ENCODE data around the gene SLBP. TPM values are rescaled to one million over a fixed set of nuclear protein-coding genes. Genes with fewer than 3 reads are reported as not detected.

SLBP gene
- total RNA-seq, 1 experiment from 2014 or later = 61.7 TPM

DNA sequence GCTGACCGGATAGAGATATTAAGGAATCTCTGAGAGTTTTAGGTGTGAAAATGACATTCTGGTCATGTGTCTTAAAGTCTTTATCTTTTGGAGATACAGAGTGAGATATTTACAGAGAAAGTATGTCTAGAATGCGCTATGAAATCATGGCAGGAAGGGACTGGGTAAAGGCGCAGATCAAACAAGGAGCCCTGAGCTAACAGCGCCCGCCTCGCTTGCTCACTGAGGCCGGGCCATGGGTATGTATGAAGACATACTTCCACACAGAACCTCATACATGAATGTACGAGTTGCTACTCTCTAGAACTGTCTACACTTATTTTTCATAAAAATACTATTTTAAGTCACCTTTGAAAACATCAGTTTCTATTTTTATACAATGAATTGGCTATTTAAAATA is 48.0 kb downstream of the SLBP start:
- no peaks in the 10 kb centered on the region for H3F3A ChIP-seq (ENCODE audit: insufficient read depth, low read depth)
- no peaks in the 10 kb centered on the region for H4K20me1 ChIP-seq (ENCODE audit: insufficient read depth)
- H3K27me3 ChIP-seq (ENCODE audit: insufficient read depth, low read depth) = no peaks in the 10 kb centered on the region
- H3K79me2 ChIP-seq (ENCODE audit: low read depth) = no peaks in the 10 kb centered on the region
- H3K4me3 ChIP-seq = no peak overlapping the region
- CTCF ChIA-PET = no interaction called here
- no peak overlapping the region for H2AFZ ChIP-seq
- no peaks in the 10 kb centered on the region for H3K36me3 ChIP-seq (ENCODE audit: low read depth)
- no peaks in the 10 kb centered on the region for H3K4me1 ChIP-seq (replicated peaks; ENCODE audit: insufficient read depth)
- H3K4me2 ChIP-seq = no peak overlapping the region
- TF ChIP-seq, protein P1, sequence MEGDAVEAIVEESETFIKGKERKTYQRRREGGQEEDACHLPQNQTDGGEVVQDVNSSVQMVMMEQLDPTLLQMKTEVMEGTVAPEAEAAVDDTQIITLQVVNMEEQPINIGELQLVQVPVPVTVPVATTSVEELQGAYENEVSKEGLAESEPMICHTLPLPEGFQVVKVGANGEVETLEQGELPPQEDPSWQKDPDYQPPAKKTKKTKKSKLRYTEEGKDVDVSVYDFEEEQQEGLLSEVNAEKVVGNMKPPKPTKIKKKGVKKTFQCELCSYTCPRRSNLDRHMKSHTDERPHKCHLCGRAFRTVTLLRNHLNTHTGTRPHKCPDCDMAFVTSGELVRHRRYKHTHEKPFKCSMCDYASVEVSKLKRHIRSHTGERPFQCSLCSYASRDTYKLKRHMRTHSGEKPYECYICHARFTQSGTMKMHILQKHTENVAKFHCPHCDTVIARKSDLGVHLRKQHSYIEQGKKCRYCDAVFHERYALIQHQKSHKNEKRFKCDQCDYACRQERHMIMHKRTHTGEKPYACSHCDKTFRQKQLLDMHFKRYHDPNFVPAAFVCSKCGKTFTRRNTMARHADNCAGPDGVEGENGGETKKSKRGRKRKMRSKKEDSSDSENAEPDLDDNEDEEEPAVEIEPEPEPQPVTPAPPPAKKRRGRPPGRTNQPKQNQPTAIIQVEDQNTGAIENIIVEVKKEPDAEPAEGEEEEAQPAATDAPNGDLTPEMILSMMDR (conservative IDR thresholded peaks at IDR 0.05) = no peak
- TF ChIP-seq EZH2 (IDR thresholded peaks at IDR 0.05; ENCODE audit: low read depth) = no peak
- H3K9me2 ChIP-seq (ENCODE audit: insufficient read depth) = no peaks in the 10 kb centered on the region
- POLR2A ChIA-PET (ENCODE audit: unreplicated experiment) = interaction anchor here (0.6 kb wide), 1 partner anchor 459 kb away, joined by 5 read pairs; no protein-coding TSS in a partner anchor
- H3K27ac ChIP-seq = no peak overlapping the region
- no TSS peak for BruUV-seq (replicated peaks)
- H3K9me3 ChIP-seq (ENCODE audit: insufficient read depth, low read depth) = no peaks in the 10 kb centered on the region
- intact Hi-C loops (cut with micrococcal nuclease; ENCODE audit: unreplicated experiment) = no loop called here
- DNase-seq = no peak

DNA sequence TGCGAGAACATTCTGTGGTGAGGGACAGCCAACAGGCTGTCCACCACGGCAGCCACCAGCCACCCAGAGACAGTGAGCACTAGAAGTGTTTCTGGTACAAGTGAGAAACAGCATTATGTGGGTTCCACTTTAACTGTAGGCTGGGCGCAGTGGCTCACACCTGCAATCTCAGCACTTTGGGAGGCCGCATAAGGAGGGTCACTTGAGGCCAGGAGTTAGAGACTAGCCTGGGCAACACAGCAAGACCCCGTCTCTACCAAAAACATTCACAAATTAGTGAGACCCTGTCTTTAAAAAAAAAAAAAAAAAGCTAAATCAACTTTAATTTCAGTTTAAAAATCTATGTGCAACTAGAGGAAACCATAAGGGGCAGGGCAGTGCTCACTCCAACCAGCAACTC is 48.6 kb downstream of the SLBP start:
- ChIA-PET CTCF (no interaction called here), POLR2A (ENCODE audit: unreplicated experiment) (interaction anchor here (0.6 kb wide), 1 partner anchor 459 kb away, joined by 5 read pairs; no protein-coding TSS in a partner anchor)
- DNase-seq = no peak
- Histone ChIP-seq H3K79me2 (ENCODE audit: low read depth) (no peaks in the 10 kb centered on the region), H3K27ac (no peak overlapping the region), H3K9me3 (ENCODE audit: insufficient read depth, low read depth) (no peaks in the 10 kb centered on the region), H3K9me2 (ENCODE audit: insufficient read depth) (no peaks in the 10 kb centered on the region), H3K4me2 (no peak overlapping the region), H3K36me3 (ENCODE audit: low read depth) (no peaks in the 10 kb centered on the region), H3K4me3 (no peak overlapping the region), H3F3A (ENCODE audit: insufficient read depth, low read depth) (no peaks in the 10 kb centered on the region), H3K27me3 (ENCODE audit: insufficient read depth, low read depth) (no peaks in the 10 kb centered on the region), H2AFZ (no peak overlapping the region), H4K20me1 (ENCODE audit: insufficient read depth) (no peaks in the 10 kb centered on the region), H3K4me1 (replicated peaks; ENCODE audit: insufficient read depth) (no peaks in the 10 kb centered on the region)
- intact Hi-C loops (cut with micrococcal nuclease; ENCODE audit: unreplicated experiment) = no loop called here
- TF ChIP-seq, protein P1 (conservative IDR thresholded peaks at IDR 0.05) = no peak
- no peak for TF ChIP-seq EZH2 (IDR thresholded peaks at IDR 0.05; ENCODE audit: low read depth)
- no TSS peak for BruUV-seq (replicated peaks)

DNA sequence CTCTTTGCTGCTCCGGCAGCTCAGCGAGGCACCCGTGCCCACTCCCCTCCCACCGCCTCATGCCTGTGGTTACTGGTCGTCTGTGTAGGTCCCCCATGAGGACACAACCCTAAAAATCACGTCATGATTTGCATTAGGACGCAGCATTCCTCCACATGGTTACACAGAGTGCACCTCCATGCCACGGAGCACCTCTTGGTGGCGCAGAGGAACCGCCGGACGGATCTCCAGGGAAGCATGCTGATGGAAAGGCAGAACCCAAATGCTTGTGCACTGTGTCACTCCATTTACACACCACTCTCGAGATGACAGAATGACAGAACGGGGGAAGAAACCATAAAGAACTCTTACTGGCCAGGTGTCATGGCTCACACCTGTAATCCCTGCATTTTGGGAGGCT is 50.4 kb downstream of the SLBP start:
- Histone ChIP-seq H3K27me3 (ENCODE audit: insufficient read depth, low read depth) (no peaks in the 10 kb centered on the region), H3K36me3 (ENCODE audit: low read depth) (no peaks in the 10 kb centered on the region), H3K4me3 (no peak overlapping the region), H3K4me1 (replicated peaks; ENCODE audit: insufficient read depth) (no peaks in the 10 kb centered on the region), H4K20me1 (ENCODE audit: insufficient read depth) (no peaks in the 10 kb centered on the region), H3K79me2 (ENCODE audit: low read depth) (no peaks in the 10 kb centered on the region), H3F3A (ENCODE audit: insufficient read depth, low read depth) (no peaks in the 10 kb centered on the region), H3K9me3 (ENCODE audit: insufficient read depth, low read depth) (no peaks in the 10 kb centered on the region), H3K9me2 (ENCODE audit: insufficient read depth) (no peaks in the 10 kb centered on the region), H3K27ac (no peak overlapping the region), H3K4me2 (no peak overlapping the region), H2AFZ (no peak overlapping the region)
- TF ChIP-seq, protein P1 (conservative IDR thresholded peaks at IDR 0.05) = no peak
- no peak for TF ChIP-seq EZH2 (IDR thresholded peaks at IDR 0.05; ENCODE audit: low read depth)
- intact Hi-C loops (cut with micrococcal nuclease; ENCODE audit: unreplicated experiment) = no loop called here
- no TSS peak for BruUV-seq (replicated peaks)
- ChIA-PET CTCF (no interaction called here), POLR2A (ENCODE audit: unreplicated experiment) (interaction anchor here (0.6 kb wide), 1 partner anchor 668 kb away, joined by 3 read pairs; no protein-coding TSS in a partner anchor)
- DNase-seq = no peak

All from PC-9 (cell line).